Right lobe of liver (tissue), 4 donors: Measurements from ENCODE around the gene GTPBP1.

Experiments
- CTCF ChIP-seq, 4 donors: fragments of 200-600 bp in 3 of 4; fragments of 450-650 bp in 1 of 4; IDR thresholded peaks; one replicate each; pipeline versions ENCODE4 v1.5.1 to v1.8.0; 2016 to 2022; ENCODE audit warnings: antibody characterized with exemption in 4 of 4, mild to moderate bottlenecking in 2 of 4
- POLR2A ChIP-seq: fragments of 450-650 bp; IDR thresholded peaks from one replicate; pipeline ENCODE4 v1.6.1; 2017; ENCODE audit warnings: antibody characterized with exemption, mild to moderate bottlenecking
- donor health status: DM: no; HTN: no; CAD: no.
- donor health status: DM: no; HTN: no; CAD: no.
- donor health status: DM: no; HTN: yes; CAD: no.

GRCh38 chr22:38706101-38706900 is 557 bp downstream of the GTPBP1 start:
- TF ChIP-seq CTCF (IDR thresholded peaks at IDR 0.05) (no peak), POLR2A (no peak)
